NCI-H82 treated with DMSO at 0.1 percent for 48 hours (cell line): Measurements from ENCODE around the gene OSTF1.

Experiments
- DNase-seq: peaks from one replicate; lab custom pipeline; 2025; ENCODE audit not compliant: unreplicated experiment; lab: John Stamatoyannopoulos, UW

OSTF1 gene

GRCh38 chr9:75161116-75161857, 73.0 kb downstream of the OSTF1 start:
- no peak for DNase-seq

- no peak for DNase-seq
These were observed 75.5 kb downstream of the OSTF1 start for GRCh38 chr9:75163764-75164163.

- DNase-seq = no peak
These were observed 76.3 kb downstream of the OSTF1 start for GRCh38 chr9:75164573-75164972.

- DNase-seq = no peak
These were observed 79.0 kb downstream of the OSTF1 start for GRCh38 chr9:75167281-75167680.

GRCh38 chr9:75168270-75169178, 80.2 kb downstream of the OSTF1 start:
- DNase-seq = no peak

GRCh38 chr9:75169623-75170022, 81.3 kb downstream of the OSTF1 start:
- no peak for DNase-seq

- no peak for DNase-seq
These were observed 82.6 kb downstream of the OSTF1 start for GRCh38 chr9:75170898-75171360.

- DNase-seq = no peak
These were observed 87.1 kb downstream of the OSTF1 start for GRCh38 chr9:75175395-75175794.

GRCh38 chr9:75176037-75176436, 87.7 kb downstream of the OSTF1 start:
- DNase-seq = no peak

GRCh38 chr9:75181750-75182149, 93.4 kb downstream of the OSTF1 start:
- no peak for DNase-seq

- no peak for DNase-seq
These were observed 95.0 kb downstream of the OSTF1 start for GRCh38 chr9:75183306-75183705.

- no peak for DNase-seq
These were observed 96.2 kb downstream of the OSTF1 start for GRCh38 chr9:75184471-75184870.

GRCh38 chr9:75185585-75186170, 97.4 kb downstream of the OSTF1 start:
- DNase-seq = peak; percentile 38

- no peak for DNase-seq
These were observed 98.6 kb downstream of the OSTF1 start for GRCh38 chr9:75186767-75187380.

- no peak for DNase-seq
These were observed 100.4 kb downstream of the OSTF1 start for GRCh38 chr9:75188756-75189155.

GRCh38 chr9:75190762-75191161, 102.4 kb downstream of the OSTF1 start:
- no peak for DNase-seq
